GM18868 (cell line): ENCODE measurements around the gene ARFGEF2.
"Not testable (repeated sequence)": the region's sequence is repeated elsewhere in the genome, so short reads cannot be mapped to it uniquely, and the experiment has no call there.

Experiments
- ATAC-seq: cut with Tn5 transposase; IDR thresholded peaks from one replicate; pipeline ENCODE4 v1.9.1; 2021; ENCODE audit warnings: mild to moderate bottlenecking, moderate library complexity; ENCODE audit not compliant: unreplicated experiment

Gene ARFGEF2

DNA sequence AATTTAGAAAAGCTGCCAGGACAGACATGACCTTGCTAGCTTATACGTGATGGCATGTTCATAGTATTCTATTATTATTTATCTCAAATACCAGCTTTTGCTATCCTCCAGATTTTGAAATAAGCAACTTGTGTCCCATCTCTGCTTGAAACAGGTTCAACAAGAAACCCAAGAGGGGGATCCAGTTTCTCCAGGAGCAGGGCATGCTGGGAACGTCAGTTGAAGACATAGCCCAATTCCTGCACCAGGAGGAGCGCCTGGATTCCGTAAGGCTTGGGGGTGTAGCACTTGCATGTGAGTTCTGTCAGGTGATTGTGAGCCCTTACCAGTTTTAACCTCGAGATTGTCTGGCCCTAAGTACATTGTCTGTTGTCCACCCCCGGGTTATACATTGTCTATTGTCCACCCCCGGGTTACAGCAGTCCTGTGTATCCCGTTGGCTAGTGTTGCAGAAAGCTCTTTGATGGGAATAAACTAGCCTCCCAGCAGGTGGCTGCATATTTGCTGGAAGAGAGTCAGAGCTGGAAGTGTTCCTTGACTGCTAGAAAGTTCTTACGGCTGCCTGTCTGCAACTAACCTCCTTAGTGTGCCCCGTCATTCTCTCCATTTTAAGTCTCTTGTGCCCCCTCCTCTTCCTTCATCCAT lies 63.2 kb downstream of the ARFGEF2 start:
- ATAC-seq, result no peak

DNA sequence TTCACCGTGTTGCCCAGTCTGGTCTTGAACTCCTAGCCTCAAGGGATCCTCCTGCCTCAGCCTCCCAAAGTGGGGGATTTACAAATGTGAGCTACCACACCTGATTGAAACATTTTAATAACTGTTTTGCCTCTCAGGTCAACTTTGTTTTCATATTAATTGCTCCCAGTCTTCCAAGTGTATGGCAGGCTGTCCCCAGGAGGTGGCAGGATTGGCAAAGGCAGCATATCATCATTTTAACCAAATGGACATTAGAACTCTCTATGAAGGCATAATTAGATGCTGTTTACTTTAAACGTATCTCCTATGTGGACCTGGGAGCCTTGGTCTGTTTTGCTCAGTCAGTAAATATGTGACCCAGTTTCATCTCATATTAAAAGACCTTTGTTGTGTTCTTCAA lies 65.4 kb downstream of the ARFGEF2 start:
- ATAC-seq, result no peak

DNA sequence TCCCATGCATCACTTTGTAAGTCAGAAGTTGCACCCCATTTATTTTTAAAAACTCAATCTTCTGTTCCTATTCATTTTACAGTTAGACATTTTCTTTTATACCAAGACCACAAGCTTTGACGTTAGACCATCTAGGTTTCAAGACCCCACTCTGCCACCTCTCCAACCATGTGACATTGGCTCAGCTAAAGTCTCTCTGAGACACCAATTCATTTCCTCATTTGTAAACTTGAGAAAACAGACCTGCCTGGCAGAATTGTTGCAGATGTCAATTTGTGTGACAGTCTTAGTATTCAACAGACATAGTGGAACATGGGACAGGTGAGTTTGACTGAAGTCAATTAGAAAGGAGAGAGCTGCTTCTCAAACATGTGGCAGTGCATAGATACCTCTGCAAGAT lies 69.0 kb downstream of the ARFGEF2 start:
- ATAC-seq, result no peak

DNA sequence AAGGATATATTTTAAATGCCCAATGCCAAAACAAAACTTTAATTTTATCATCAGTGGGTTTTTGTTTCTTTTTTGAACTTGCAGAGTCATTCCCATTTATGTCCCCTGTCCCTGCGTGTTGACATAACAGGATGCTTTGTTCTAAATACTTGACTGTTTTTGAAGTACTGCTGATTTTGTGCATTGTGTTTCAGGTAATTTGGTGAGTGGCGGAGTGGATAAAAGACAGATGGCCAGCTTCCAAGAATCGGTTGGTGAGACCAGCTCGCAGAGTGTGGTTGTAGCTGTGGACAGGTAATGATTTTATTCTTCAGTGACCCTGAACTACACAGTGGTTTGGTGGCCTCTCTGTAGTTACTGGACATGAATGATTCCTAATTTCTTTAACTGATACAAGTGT lies 74.1 kb downstream of the ARFGEF2 start:
- ATAC-seq, result no peak

DNA sequence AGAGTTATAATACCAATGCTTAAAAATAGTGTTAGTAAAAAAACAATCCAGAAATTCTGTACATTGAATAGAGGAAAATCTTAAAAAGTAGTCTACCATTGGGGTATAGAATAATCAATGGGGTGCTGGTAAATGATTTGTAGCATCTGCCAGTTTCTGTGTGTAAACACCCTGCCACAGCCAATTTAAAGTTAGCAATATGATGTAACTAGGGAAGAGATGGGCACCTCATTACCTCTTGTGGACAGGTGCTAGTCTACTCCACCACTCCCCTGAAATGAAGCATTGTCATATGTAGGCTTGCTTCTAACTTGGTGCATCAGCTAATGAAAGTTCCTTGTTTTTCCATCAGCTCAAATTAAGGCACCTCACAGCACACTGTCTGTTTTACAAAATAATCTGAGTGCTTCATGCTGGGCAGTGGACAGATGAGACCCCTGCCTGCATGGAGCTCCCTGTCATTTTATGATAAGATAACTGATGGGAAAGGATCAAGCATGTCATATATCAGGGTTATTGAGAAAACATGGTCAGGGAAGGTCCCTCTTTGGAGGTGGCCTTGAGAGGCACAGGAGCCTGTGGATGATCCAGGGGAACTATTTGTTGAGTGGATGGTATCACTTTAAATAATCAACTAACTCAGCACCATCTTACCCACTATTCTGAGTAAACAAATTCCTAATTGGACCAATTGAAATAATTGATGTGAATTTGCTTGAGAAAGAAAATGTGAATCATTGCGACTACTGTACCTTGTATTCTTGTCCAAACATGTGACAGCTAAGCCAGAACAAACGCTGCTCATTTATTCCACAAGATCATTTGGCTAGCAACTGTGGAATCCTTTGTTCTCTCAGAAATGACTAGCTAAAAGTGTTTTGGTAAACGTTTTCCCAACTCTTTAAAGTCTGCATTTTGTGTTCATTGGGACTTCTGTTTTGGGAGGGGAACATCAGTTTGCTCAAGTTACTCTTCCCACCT lies 78.7 kb downstream of the ARFGEF2 start:
- no peak for ATAC-seq

DNA sequence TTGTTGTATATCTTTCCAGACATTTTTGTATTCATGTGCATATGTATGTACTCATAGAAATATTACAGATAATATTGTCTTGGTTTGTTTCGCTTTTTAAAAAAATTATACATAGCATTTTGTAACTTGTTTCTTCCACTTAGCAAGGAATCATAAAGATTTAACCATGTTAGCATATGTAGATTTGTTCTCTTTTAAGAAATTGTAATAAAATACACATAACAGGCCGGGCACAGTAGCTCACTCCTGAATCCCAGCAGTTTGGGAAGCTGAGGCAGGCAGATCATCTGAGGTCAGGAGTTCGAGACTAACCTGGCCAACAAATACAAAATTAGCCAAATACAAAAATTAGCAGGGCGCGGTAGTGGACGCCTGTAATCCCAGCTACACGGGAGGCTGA lies 80.2 kb downstream of the ARFGEF2 start:
- no peak for ATAC-seq

DNA sequence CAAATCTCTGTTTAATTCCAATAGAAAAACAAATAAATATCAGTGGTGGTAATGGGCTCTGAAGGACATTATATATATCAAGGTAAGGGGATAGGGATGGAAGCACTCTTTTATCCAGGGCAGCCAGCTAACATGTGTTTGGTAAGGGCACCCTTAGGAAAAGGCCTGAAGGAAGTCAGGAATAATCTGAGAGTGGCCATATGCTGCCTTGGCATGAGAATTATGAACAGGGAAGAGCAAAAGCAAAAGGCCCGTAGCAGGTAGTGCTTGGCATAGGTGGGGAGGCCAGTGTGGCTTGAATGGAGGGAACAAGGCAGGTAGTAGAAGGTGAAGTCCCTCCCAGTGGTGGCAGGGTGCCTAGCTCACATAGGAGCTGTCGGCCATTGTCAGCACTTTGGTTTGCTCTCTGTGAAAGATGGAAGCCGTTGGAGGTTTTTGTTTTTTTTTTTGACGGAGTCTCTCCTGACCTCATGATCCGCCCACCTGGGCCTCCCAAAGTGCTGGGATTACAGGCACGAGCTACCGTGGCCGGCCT lies 85.0 kb downstream of the ARFGEF2 start:
- no peak for ATAC-seq

DNA sequence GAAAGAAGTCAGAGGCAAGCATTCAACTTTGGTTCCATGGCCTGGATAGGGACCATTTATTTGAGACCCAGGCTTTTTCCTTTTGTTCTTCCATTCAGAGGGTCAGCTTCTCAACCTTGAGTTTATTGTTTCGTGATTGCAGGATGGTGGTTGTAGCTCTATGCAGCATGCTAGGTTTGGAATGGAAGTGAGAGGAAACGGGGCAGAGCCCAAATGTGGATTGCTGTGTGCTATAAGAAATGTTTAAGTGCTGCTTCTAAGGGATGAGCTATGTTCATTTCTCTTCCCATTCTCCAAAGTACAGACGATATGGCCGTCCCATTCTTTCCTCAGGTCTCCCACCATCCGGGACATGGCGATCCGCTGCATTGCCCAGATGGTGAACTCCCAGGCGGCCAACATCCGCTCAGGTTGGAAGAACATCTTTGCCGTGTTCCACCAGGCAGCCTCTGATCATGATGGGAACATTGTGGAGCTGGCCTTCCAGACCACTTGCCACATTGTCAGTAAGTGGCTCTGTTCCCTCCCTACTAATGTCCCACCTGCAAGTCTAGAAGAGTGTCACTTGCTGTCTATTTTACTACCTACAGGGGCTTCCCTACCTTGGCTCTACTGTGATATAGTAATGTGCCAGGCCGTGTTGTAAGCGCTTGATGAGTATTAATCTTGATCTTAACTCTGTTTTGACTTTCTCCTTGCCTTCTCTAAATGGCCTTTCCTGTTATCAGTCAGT lies 88.6 kb downstream of the ARFGEF2 start:
- no peak for ATAC-seq

DNA sequence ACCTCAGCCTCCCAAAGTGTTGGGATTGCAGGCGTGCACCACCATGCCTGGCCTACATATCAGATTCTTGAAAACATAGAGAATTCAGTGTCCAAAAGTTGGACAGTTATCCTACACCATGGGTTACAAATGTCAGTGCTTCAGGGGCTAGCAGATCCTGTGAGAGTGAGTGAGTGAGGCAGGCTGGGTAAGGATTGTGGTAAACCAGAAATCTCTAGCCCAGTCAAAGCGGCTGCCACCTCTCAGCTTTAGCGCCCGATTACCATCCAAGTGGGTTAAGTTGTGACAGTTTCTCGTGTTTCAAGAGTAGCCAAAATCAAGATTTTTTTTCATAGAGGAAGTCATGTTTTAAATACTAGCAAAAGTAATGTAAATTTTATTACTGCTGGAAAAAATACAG lies 102.7 kb downstream of the ARFGEF2 start:
- no peak for ATAC-seq

DNA sequence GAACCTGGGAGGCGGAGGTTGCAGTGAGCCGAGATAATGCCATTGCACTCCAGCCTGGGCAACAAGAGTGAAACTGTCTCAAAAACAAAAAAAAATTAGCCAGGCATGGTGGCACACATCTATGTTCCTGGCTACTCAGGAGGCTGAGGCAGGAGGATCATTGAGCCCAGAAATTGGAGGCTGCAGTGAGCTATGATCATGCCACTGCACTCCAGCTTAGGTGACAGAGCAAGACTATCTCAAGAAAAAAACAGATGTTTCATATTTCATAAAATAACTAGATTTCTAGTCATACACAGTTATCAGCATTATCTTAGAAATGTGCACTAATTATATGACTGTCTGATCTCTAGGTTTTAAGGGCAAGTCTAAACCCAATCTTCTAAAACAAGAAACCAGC lies 106.7 kb downstream of the ARFGEF2 start:
- not testable (repeated sequence) for ATAC-seq

DNA sequence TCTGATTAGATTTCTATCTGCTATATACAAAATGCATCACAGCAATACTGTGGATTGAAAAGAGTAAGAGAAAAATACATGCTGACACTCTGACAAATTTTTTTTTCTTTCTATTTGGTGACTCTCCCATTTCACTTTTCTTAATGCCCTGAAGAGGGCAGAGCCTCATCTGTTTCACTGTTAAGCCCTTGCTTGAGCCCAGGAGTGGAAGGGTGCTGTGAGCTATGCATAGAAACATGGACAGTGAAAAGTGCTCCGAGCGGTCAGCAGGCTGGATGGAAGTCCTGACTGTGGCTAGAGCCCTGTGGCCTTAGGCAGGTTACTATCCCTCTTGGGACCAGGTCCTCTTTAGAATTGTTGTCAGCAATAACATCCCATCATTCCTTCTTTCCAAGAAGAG lies 107.2 kb downstream of the ARFGEF2 start:
- ATAC-seq, result no peak

DNA sequence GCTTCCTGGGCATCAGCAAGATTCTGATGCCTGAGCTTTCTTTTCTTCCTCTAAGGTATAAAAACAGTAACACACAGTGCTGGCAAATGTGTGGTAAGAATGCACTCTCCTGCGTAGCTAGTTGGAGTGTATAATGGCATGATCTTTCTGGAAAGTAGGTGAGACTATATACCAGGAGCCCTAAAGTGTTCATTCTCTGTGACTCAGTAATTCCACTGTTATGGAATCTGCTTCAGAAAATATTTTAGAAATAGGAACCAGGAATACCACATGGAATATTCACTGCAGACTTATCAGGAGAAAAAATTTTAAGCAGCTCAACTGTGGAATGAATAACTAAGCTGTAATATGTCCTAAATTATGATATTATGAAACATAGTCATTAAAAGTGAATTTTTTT lies 107.7 kb downstream of the ARFGEF2 start:
- no peak for ATAC-seq

DNA sequence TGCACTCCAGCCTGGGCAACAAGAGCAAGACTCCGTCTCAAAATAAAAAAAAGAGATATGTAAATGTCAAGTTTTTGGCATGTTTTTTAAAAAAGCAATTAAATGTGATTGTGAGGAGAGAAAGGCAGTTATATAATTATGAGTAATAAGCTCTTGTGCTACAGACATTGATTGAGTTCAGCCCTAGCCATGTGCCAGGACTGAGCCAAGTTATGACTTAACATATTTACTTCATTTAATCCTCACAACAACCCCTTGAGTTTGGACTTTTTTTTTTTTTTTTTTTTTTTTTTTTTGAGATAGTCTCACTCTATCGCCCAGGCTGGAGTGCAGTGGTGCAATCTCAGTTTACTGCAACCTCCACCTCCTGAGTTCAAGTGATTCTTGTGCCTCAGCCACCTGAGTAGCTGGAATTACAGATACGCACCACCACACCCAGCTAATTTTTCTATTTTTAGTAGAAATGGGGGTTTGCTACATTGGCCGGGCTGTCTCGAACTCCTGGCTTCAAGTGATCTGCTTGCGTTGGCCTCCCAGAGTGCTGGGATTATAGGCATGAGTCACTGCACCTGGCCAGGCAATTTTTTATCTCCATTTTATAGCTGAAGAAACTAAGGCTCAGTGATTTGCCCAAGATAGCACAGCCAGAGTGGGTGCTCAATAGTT lies 109.6 kb downstream of the ARFGEF2 start:
- no peak for ATAC-seq

DNA sequence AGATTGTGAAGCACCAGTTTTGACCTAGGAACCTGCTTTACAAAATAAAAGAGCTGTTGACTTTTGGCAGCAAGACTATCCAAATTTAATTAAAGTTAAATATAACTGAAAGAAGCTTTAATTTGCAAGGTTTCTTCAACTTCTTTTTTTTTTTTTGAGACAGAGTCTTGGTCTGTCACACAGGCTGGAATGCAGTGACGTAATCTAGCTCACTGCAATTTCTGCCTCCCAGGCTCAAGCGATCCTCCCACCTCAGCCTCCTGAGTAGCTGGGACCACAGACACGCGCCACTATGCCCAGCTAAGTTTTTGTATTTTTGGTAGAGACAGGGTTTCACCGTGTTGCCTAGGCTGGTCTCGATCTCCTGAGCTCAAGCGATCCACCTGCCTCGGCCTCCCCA lies 110.9 kb downstream of the ARFGEF2 start:
- no peak for ATAC-seq

DNA sequence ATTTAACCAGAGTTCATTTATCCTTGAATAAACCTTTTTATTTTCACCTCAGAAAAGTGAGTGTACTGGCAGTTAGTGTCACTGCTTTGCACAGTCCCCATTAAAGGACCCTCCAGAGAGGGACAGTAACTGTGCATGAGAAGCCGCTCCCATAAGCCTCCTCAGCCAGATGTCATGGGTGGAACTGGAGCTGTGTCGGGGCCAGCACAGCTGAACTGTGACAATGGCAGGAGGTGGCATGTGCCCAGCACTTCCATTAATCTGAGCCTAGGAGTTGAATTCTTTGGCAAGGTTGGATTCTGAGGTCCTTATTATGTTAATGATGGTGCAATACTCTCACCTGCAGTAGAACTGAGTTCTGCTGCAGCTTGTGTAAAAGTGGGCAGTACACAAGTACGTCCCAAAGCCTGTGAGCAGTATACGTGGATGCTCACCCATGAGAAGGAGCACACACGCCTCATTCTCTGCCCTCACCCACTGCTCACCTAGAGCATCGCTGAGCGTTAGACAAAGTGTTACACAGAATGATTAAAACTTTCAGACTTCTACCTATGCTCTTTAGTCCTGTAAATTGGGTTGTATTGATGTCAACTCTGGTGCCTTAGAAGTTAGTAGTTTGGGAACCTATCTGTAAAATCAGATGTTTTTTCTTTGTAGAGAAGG lies 112.7 kb downstream of the ARFGEF2 start:
- no peak for ATAC-seq

DNA sequence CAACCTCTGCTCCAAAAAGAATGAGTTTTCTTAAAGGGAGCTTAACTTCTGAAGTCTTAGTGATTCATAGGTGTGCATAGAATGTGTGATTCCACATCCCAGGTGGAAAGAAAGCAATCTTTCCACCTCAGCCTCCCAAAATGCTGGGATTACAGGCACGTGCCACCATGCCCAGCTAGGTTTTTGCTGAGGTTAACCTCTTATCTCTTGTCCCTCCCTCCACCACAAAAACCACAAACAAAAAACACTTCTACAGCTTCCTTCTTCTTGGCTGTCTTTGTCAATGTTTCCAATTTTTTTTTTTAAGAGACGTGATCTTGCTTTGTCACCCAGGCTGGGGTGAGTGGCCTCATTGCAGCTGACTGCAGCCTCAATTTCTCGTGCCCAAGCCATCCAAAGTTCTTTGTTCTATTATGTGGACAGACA lies 116.5 kb downstream of the ARFGEF2 start:
- no peak for ATAC-seq

DNA sequence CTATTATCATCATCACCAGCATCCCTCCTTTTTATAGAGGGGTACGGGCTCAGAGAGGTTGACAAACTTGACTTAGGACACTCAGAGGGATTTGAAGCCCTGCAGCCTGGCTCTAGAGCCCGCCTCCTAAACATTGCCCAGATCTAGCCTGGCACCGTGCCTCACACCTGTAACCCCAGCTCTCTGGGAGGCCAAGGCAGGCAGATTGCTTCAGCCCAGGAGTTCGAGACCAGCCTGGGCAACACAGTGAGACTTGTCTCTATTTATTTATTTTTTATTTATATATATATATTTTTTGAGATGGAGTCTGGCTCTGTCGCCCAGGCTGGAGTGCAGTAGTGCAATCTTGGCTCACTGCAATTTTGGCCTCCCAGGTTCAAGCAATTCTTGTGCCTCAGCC lies 118.3 kb downstream of the ARFGEF2 start:
- ATAC-seq, result no peak

DNA sequence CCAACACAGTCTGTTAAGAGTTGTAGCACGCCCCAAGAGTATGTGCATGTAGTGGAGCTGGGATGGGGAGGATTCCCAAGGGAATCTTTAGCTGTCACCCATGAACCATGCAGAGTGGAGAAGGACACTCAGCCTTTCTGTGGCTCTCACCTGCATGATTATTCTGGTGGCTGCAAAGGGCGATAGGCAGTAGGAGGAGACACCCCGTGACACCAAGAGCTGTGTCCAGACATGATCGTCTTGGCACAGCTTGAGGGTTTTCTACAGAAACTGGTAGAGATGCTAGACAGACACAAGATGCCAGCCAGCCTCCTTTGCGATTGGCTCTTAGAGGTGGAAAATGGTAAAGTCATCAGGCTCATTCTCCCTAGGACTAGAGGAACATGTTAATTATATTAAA lies 121.5 kb downstream of the ARFGEF2 start:
- ATAC-seq, result no peak

DNA sequence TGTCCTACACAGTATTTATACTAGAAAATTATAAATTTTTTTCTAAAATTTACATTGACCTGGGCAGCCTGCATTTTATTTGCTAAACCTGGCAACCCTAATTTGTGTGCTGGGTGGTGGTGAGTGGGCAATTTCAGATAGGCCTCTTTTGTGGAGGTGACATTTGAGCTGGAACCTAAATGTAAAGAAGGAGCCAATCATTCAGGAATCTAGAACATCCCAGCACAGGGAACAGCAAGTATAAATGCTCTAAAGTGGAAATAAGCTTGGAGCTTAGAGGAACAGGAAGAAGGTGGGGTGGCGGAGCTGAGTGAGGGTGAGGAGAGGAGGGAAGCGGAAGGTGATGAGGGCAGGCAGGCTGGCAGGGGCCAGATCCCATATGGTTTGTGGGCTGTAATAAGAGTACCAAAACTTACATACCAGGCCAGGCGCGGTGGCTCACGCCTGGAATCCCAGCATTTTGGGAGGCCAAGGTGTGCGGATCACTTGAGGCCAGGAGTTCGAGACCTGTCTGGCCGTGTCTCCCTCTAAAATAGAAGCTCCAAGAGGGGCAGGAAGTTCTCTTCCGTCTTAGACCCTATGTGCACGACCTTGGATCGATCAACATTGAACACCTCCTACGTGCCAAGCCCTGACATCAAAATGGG lies 124.1 kb downstream of the ARFGEF2 start:
- no peak for ATAC-seq
